ENCODE results near the gene AEBP1.

AEBP1 gene
- total RNA-seq, result 1.9 to 8.7 (median 3.8) reads per million in 4 donors

- DNase-seq, result peak in 1 of 5 donors; percentile 20
Observed at GRCh38 chr7:44103923-44104859, at the start of gene AEBP1. Gene AEBP1 (plus strand): TSS chr7:44104345. CDS start chr7:44104666, 321 bp downstream.

- DNase-seq, result no peak
Observed at GRCh38 chr7:44056681-44057080, 47.5 kb upstream of the AEBP1 start.

GRCh38 chr7:44057181-44057848 is 46.8 kb upstream of the AEBP1 start:
- no peak for DNase-seq

GRCh38 chr7:44057849-44058758 is 46.0 kb upstream of the AEBP1 start:
- DNase-seq, result no peak

- no peak for DNase-seq
Observed at GRCh38 chr7:44058759-44059218, 45.4 kb upstream of the AEBP1 start.

- no peak for DNase-seq
Observed at GRCh38 chr7:44059219-44060090, 44.7 kb upstream of the AEBP1 start.

- no peak for DNase-seq
Observed at GRCh38 chr7:44060091-44060947, 43.8 kb upstream of the AEBP1 start.

GRCh38 chr7:44060948-44061644 is 43.0 kb upstream of the AEBP1 start:
- DNase-seq, result no peak

- no peak for DNase-seq
Observed at GRCh38 chr7:44061645-44062179, 42.4 kb upstream of the AEBP1 start.

- no peak for DNase-seq
Observed at GRCh38 chr7:44062180-44062902, 41.8 kb upstream of the AEBP1 start.

GRCh38 chr7:44062903-44063295 is 41.2 kb upstream of the AEBP1 start:
- no peak for DNase-seq

- DNase-seq, result no peak
Observed at GRCh38 chr7:44063547-44063893, 40.6 kb upstream of the AEBP1 start.

- no peak for DNase-seq
Observed at GRCh38 chr7:44063894-44064651, 40.1 kb upstream of the AEBP1 start.

- DNase-seq, result no peak
Observed at GRCh38 chr7:44064791-44065430, 39.2 kb upstream of the AEBP1 start.

- no peak for DNase-seq
Observed at GRCh38 chr7:44065431-44066110, 38.6 kb upstream of the AEBP1 start, which contains the start of gene PGAM2. Gene PGAM2 (minus strand): TSS chr7:44065567. CDS start chr7:44065529, 38 bp downstream.

- no peak for DNase-seq
Observed at GRCh38 chr7:44066111-44066460, 38.1 kb upstream of the AEBP1 start.

- no peak for DNase-seq
Observed at GRCh38 chr7:44066494-44067063, 37.6 kb upstream of the AEBP1 start.

Measured in T-helper 1 cell (primary cell).